HG03378 (cell line): ENCODE data around the gene NTN5.

Source experiments
- ATAC-seq: cut with Tn5 transposase; IDR thresholded peaks from one replicate; pipeline ENCODE4 v1.9.1; 2021; ENCODE audit warnings: mild to moderate bottlenecking, moderate library complexity; ENCODE audit not compliant: unreplicated experiment

The NTN5 gene

GRCh38 chr19:48646001-48646721 lies 26.7 kb downstream of the NTN5 start, which contains the start of gene CA11:
TSS of gene CA11 (minus strand) at chr19:48646187. CDS start at chr19:48645632, 555 bp downstream.
- ATAC-seq, result no peak

GRCh38 chr19:48645620-48646000 lies 27.2 kb downstream of the NTN5 start:
- no peak for ATAC-seq

GRCh38 chr19:48644839-48645619 lies 27.8 kb downstream of the NTN5 start:
- ATAC-seq, result peak; percentile 44

- ATAC-seq, result no peak
Measured at GRCh38 chr19:48644355-48644754, 28.5 kb downstream of the NTN5 start.

GRCh38 chr19:48642862-48643261 lies 30.0 kb downstream of the NTN5 start:
- ATAC-seq, result no peak

- ATAC-seq, result no peak
Measured at GRCh38 chr19:48641850-48642249, 31.0 kb downstream of the NTN5 start.

GRCh38 chr19:48639483-48640375 lies 33.1 kb downstream of the NTN5 start:
- no peak for ATAC-seq

- ATAC-seq, result no peak
Measured at GRCh38 chr19:48638831-48639381, 33.9 kb downstream of the NTN5 start.

GRCh38 chr19:48637948-48638830 lies 34.6 kb downstream of the NTN5 start:
- peak; percentile 28 for ATAC-seq

- ATAC-seq, result peak; percentile 62
Measured at GRCh38 chr19:48637449-48637947, 35.3 kb downstream of the NTN5 start.

- ATAC-seq, result no peak
Measured at GRCh38 chr19:48636859-48637448, 35.9 kb downstream of the NTN5 start, which contains the start of gene DBP. TSS of gene DBP (minus strand) at chr19:48637379. CDS start at chr19:48636994, 385 bp downstream.

GRCh38 chr19:48635966-48636858 lies 36.6 kb downstream of the NTN5 start:
- ATAC-seq, result no peak

GRCh38 chr19:48635263-48635965 lies 37.4 kb downstream of the NTN5 start:
- ATAC-seq, result no peak

- ATAC-seq, result no peak
Measured at GRCh38 chr19:48634424-48635262, 38.2 kb downstream of the NTN5 start.

GRCh38 chr19:48634036-48634342 lies 38.8 kb downstream of the NTN5 start:
- ATAC-seq, result no peak

GRCh38 chr19:48633148-48634035 lies 39.4 kb downstream of the NTN5 start:
- no peak for ATAC-seq
